C4-2B (cell line): ENCODE results near the gene KLHL42.

Experiments used
- H3K27ac ChIP-seq: fragments of 450-650 bp; 2 replicates; pipeline ENCODE4 v1.5.1; 2017
- ZFX ChIP-seq: fragments of 450-650 bp; IDR thresholded peaks from 2 replicates; pipeline ENCODE4 v1.6.1; 2017
- TF ChIP-seq, protein P1 (sequence below): fragments of 450-650 bp; conservative IDR thresholded peaks from 2 replicates; pipeline ENCODE4 v1.5.1; 2017; ENCODE audit warnings: mild to moderate bottlenecking

KLHL42 gene

DNA sequence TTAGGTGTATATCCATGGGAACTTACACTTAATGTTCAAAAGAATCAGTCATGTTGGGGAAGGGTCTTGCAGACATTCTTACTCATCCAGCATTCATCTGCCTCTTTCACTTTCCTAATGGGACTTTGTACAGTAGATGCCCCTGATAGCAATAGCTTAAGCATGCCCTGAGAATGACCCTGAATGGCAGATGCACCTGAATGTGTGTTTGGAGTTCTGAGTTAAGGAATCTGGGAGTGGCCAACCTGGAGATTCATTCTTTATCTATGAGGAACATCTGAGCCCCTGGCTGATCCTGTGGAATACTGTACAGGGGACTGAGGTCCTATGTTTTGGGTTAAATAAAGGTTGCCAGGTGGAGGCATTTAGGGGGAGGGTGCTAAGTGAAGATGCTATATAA lies 71.3 kb downstream of the KLHL42 start:
- no peak for TF ChIP-seq ZFX
- TF ChIP-seq, protein P1, sequence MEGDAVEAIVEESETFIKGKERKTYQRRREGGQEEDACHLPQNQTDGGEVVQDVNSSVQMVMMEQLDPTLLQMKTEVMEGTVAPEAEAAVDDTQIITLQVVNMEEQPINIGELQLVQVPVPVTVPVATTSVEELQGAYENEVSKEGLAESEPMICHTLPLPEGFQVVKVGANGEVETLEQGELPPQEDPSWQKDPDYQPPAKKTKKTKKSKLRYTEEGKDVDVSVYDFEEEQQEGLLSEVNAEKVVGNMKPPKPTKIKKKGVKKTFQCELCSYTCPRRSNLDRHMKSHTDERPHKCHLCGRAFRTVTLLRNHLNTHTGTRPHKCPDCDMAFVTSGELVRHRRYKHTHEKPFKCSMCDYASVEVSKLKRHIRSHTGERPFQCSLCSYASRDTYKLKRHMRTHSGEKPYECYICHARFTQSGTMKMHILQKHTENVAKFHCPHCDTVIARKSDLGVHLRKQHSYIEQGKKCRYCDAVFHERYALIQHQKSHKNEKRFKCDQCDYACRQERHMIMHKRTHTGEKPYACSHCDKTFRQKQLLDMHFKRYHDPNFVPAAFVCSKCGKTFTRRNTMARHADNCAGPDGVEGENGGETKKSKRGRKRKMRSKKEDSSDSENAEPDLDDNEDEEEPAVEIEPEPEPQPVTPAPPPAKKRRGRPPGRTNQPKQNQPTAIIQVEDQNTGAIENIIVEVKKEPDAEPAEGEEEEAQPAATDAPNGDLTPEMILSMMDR, result no peak
- H3K27ac ChIP-seq, result no peak overlapping the region

DNA sequence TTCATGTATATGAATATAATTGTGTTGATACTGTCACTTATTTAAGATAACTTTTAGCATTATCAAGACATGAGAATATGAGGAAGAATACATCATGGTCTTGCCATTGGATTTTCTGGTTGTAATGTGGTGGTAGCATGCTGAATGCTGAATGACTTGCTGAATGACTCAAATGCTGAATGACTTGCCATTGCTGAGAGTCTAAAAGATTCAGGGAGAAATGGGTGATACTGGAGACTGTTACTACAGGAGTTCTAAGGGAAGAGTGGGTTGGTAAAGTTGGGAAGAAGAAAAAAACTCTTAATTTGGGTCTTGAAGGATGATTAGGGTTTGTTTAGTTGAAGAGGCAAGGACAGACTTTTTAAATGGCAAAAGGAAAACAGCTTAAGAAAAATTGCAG lies 72.1 kb downstream of the KLHL42 start:
- TF ChIP-seq ZFX, result no peak
- TF ChIP-seq, protein P1, result no peak

More for the DNA sequence above, 72.1 kb downstream of the KLHL42 start:
- H3K27ac ChIP-seq, result no peak overlapping the region
